Uterus (tissue), 2 donors: ENCODE data around the gene ANXA9.

Experiments
- CTCF ChIP-seq, 4 experiments: fragments of 200-600 bp in 2 of 4; fragments of 450-650 bp in 2 of 4; sonication (generic) in 2 of 4; IDR thresholded peaks; one replicate each; pipeline ENCODE4 v1.5.1; 2016 to 2019; ENCODE audit warnings: antibody characterized with exemption in 4 of 4, mild to moderate bottlenecking in 2 of 4, moderate library complexity in 1 of 4
- POLR2A ChIP-seq, 2 donors: fragments of 450-650 bp; IDR thresholded peaks; one replicate each; pipeline ENCODE4 v1.6.1; 2016; ENCODE audit warnings: antibody characterized with exemption in 2 of 2, mild to moderate bottlenecking in 1 of 2, moderate library complexity in 1 of 2

- TF ChIP-seq CTCF (IDR thresholded peaks at IDR 0.05): no peak
- no peak for TF ChIP-seq POLR2A (IDR thresholded peaks at IDR 0.05)
Observed at GRCh38 chr1:150955280-150955679, 26.8 kb upstream of the ANXA9 start.
